Heart left ventricle (tissue), 16 donors: ENCODE results near the gene AGFG2. TPM values are rescaled to one million over a fixed set of nuclear protein-coding genes. Genes with fewer than 3 reads are reported as not detected.

Experiments
- ATAC-seq, 4 donors: fragments of 200-7000 bp; cut with Tn5 transposase; one replicate each; pipeline ENCODE4 v1.9.1; 2020 to 2022; ENCODE audit warnings: moderate library complexity in 4 of 4, mild to moderate bottlenecking in 3 of 4, moderate number of reproducible peaks in 1 of 4
- DNase-seq, 5 donors: peaks; one replicate each; pipeline ENCODE4 v3.0.0-alpha.2; 2020
- H3K27ac ChIP-seq, 12 donors: fragments of 200-600 bp; sonication (generic) in 4 of 12; one replicate each; pipeline versions ENCODE4 v1.5.0 to v1.8.0; 2016 to 2022; ENCODE audit warnings: mild to moderate bottlenecking in 2 of 12
- H3K27me3 ChIP-seq, 9 donors: fragments of 200-600 bp; sonication (generic) in 2 of 9; one replicate each; pipeline versions ENCODE4 v1.5.1 to v1.8.0; 2016 to 2022; ENCODE audit warnings: mild to moderate bottlenecking in 3 of 9
- H3K36me3 ChIP-seq, 9 donors: fragments of 200-600 bp; sonication (generic) in 2 of 9; one replicate each; pipeline versions ENCODE4 v1.5.0 to v1.8.0; 2018 to 2022; ENCODE audit warnings: mild to moderate bottlenecking in 2 of 9
- H3K4me1 ChIP-seq, 12 donors: fragments of 200-600 bp; sonication (generic) in 4 of 12; one replicate each; pipeline versions ENCODE4 v1.5.0 to v1.8.0; 2016 to 2022; ENCODE audit warnings: mild to moderate bottlenecking in 3 of 12
- H3K4me3 ChIP-seq, 12 donors: fragments of 200-600 bp; sonication (generic) in 4 of 12; one replicate each; pipeline versions ENCODE4 v1.5.0 to v1.8.0; 2017 to 2022; ENCODE audit warnings: mild to moderate bottlenecking in 9 of 12, moderate library complexity in 4 of 12
- H3K9me3 ChIP-seq, 12 donors: fragments of 200-600 bp; sonication (generic) in 4 of 12; one replicate each; pipeline versions ENCODE4 v1.5.0 to v1.8.0; 2016 to 2022; ENCODE audit warnings: mild to moderate bottlenecking in 1 of 12
- CTCF ChIP-seq, 12 donors: fragments of 200-600 bp; sonication (generic) in 4 of 12; IDR thresholded peaks; one replicate each; pipeline versions ENCODE4 v1.5.0 to v1.8.0; 2018 to 2022; ENCODE audit warnings: antibody characterized with exemption in 12 of 12, mild to moderate bottlenecking in 5 of 12
- POLR2A ChIP-seq, 2 donors: fragments of 450-650 bp; IDR thresholded peaks; one replicate each; pipeline ENCODE4 v1.6.1; 2017; ENCODE audit warnings: antibody characterized with exemption in 2 of 2, mild to moderate bottlenecking in 2 of 2, moderate library complexity in 2 of 2
- WGBS, 4 donors: extraction: QIAGEN DNeasy Blood & Tissue Kit in 2 of 4; methylation state at CpG; one replicate each; pipeline versions ENCODE4 v1.1.5 to v1.1.7; 2013 to 2018; 5-methylcytosine and 5-hydroxymethylcytosine counted together
- intact Hi-C, 10 donors: fragments of 100-400 bp; cut with DNase I; formaldehyde crosslinking; loops; one replicate each; pipeline versions ENCODE4 v1.11.1 to v1.14.2; 2022
- polyA plus RNA-seq, 2 donors: library from polyadenylated mRNA; stranded (reverse); fragments of 200-250 nt; gene quantifications; one replicate each; pipeline ENCODE4 v1.2.3, GENCODE V29; 2013
- total RNA-seq, 9 donors: library from RNA; depleted of rRNA in 2 of 9; stranded (reverse); fragments of >200 nt in 2 of 9; fragmentation: NEBNext Ultra II Directional in 3 of 9; extraction: Animal tissue kit (Norgen Biotek cat#: 25700) in 3 of 9; gene quantifications; one replicate each; pipeline versions ENCODE4 v1.1.0 to v1.2.4, GENCODE V29; 2016 to 2023
- donor health status: ischemic (EF 13 %, LVEDD 7.1; RV severe dilation, severe dysfunction).
- donor health status: healthy with polysubstance abuse.
- donor health status: DM: no; HTN: yes; CAD: no.
- donor health status: DM: no; HTN: no; CAD: no.
- donor health status: ischemic (EF 25% LVEDD 6.9; RV normal size, moderate dysfunction).
- donor health status: ischemic (EF 25% LVEDD 5.7; RV mildly dilated, moderate dysfunction).
- donor health status: healthy.
- donor health status: DM: yes; HTN: yes; CAD: no.
- donor health status: ischemic (EF 35%, LVEDD 5.7; RV mildly dilated, moderate dysfunction).
- donor health status: nonischemic (EF 11% LVEDD 7.7; RV severe dilation, severe dysfunction).
- donor health status: DM: yes; HTN: yes; CAD: no.
- donor health status: PGD.
- donor health status: ischemic (EF 29% LVEDD 5.4; RV normal size, mild dysfunction).
- donor health status: nonischemic (EF 23%, LVEDD 6.1; RV moderate dilation, normal function).

Gene AGFG2
- total and polyA plus RNA-seq, 11 donors: 12.5 to 36.9 (median 30.8) TPM

- Histone ChIP-seq H3K27ac (peak overlapping the region; percentile 70 to 99 (median 96)), H3K36me3 (peaks cover 2 to 45% (median 36%) of the 10 kb centered on the region in 9 donors), H3K4me3 (peak overlapping the region in 10 of 12 donors; percentile 18 to 100 (median 95)), H3K9me3 (no peaks in the 10 kb centered on the region), H3K4me1 (peaks cover 6 to 45% (median 35%) of the 10 kb centered on the region in 12 donors), H3K27me3 (no peaks in the 10 kb centered on the region)
- intact Hi-C loops: loop anchor here in 4 of 10 donors (2.0 to 10.0 kb wide), 3 partner anchors 13 to 94 kb away; partner anchors contain the start of gene GNB2 (in 2 of the 4)
- WGBS, 4 donors: 36 to 50% (median 49%) methylated on average over 21 to 23 of the region's 23 CpGs
- TF ChIP-seq CTCF (IDR thresholded peaks at IDR 0.05): no peak
- no peak for TF ChIP-seq POLR2A (IDR thresholded peaks at IDR 0.05)
- no peak for ATAC-seq
- DNase-seq: peak; percentile 69 to 85 (median 72)
Measured at GRCh38 chr7:100583132-100584053, 44.4 kb downstream of the AGFG2 start.

GRCh38 chr7:100584054-100584682 lies 45.2 kb downstream of the AGFG2 start:
- TF ChIP-seq POLR2A (IDR thresholded peaks at IDR 0.05) (no peak), CTCF (IDR thresholded peaks at IDR 0.05) (no peak)
- Histone ChIP-seq H3K27me3 (no peaks in the 10 kb centered on the region), H3K27ac (peak overlapping the region; percentile 79 to 99 (median 96)), H3K9me3 (no peaks in the 10 kb centered on the region), H3K4me1 (peaks cover 6 to 45% (median 35%) of the 10 kb centered on the region in 12 donors), H3K4me3 (peak overlapping the region in 10 of 12 donors; percentile 75 to 100 (median 96)), H3K36me3 (peaks cover 0 to 38% (median 29%) of the 10 kb centered on the region in 9 donors)
- 49 to 58% (median 53%) methylated on average over 15 of the region's 15 CpGs for WGBS, 4 donors
- intact Hi-C loops: loop anchor here in 4 of 10 donors (2.0 to 10.0 kb wide), 3 partner anchors 13 to 93 kb away; partner anchors contain the start of gene GNB2 (in 2 of the 4)
- DNase-seq: no peak
- no peak for ATAC-seq

GRCh38 chr7:100584683-100585510 lies 45.9 kb downstream of the AGFG2 start:
- Histone ChIP-seq H3K4me3 (peak overlapping the region; percentile 75 to 100 (median 96)), H3K4me1 (peaks cover 6 to 50% (median 37%) of the 10 kb centered on the region in 12 donors), H3K27ac (peak overlapping the region; percentile 79 to 99 (median 96)), H3K27me3 (no peaks in the 10 kb centered on the region), H3K9me3 (no peaks in the 10 kb centered on the region), H3K36me3 (peaks cover 0 to 32% (median 24%) of the 10 kb centered on the region in 9 donors)
- 7 to 10% (median 10%) methylated on average over 20 of the region's 20 CpGs for WGBS, 4 donors
- ATAC-seq (no peak), DNase-seq (peak in 4 of 5 donors; percentile 53 to 71 (median 65))
- no peak for TF ChIP-seq CTCF (IDR thresholded peaks at IDR 0.05)
- TF ChIP-seq POLR2A (IDR thresholded peaks at IDR 0.05): peak in 1 of 2 donors; percentile 26
- intact Hi-C loops: loop anchor here in 5 of 10 donors (2.0 to 10.0 kb wide), 4 partner anchors 14 to 107 kb away; partner anchors contain the start of genes GNB2 (in 2 of the 5) and GIGYF1 (in 1 of the 5)
